ENCODE data around the gene HSCB. TPM values are rescaled to one million over a fixed set of nuclear protein-coding genes. Genes with fewer than 3 reads are reported as not detected.

HSCB gene
- total RNA-seq, 1 experiment from 2014 or later = 10.2 TPM

GRCh38 chr22:28714043-28714628, 27.7 kb upstream of the HSCB start:
- intact Hi-C loops (cut with micrococcal nuclease; ENCODE audit: unreplicated experiment) (no loop called here), in situ Hi-C loops (cut with HindIII; ENCODE audit: low pct_unique_long_range_greater_than_20kb, low sequenced_read_pairs) (no loop called here)
- Histone ChIP-seq H3K4me3 (ENCODE audit: low read depth in 2 of 2, low read length in 2 of 2) (no peak overlapping the region), H3K36me3 (ENCODE audit: control insufficient read depth, insufficient read depth, low read length) (peaks cover 2% of the 10 kb centered on the region; the same call in 1 of the 2 replicates), H3K9me3 (ENCODE audit: control insufficient read depth, insufficient read depth, low read depth, low read length) (no peaks in the 10 kb centered on the region), H3K27ac (ENCODE audit: low read length) (no peak overlapping the region), H3K4me1 (ENCODE audit: control insufficient read depth, insufficient read depth, low read length) (no peaks in the 10 kb centered on the region), H3K27me3 (ENCODE audit: control insufficient read depth, insufficient read depth, low read length) (no peaks in the 10 kb centered on the region)
- no peak for ATAC-seq
- no peak for TF ChIP-seq CTCF (IDR thresholded peaks at IDR 0.05)
- TF ChIP-seq SIN3A (IDR thresholded peaks at IDR 0.05; ENCODE audit: borderline replicate concordance, insufficient read depth, low read depth, low read length) = no peak
- TF ChIP-seq TCF7L2 (IDR thresholded peaks at IDR 0.05; ENCODE audit: low read depth, low read length) = no peak
- TF ChIP-seq POLR2AphosphoS5 (IDR thresholded peaks at IDR 0.05; ENCODE audit: low read depth, low read length) = no peak
- TF ChIP-seq REST (IDR thresholded peaks at IDR 0.05; ENCODE audit: insufficient read depth in 1 of 2, low read depth in 2 of 2, low read length in 1 of 2) = no peak
- CTCF ChIA-PET = no interaction called here
- DNase-seq (ENCODE audit: low read depth, low spot score) = no peak
- POLR2A ChIA-PET = no interaction called here
- no TSS peak for BruUV-seq (replicated peaks)

- ChIA-PET POLR2A (no interaction called here), CTCF (no interaction called here)
- H3K4me3 ChIP-seq (ENCODE audit: low read depth in 2 of 2, low read length in 2 of 2) = no peak overlapping the region
- intact Hi-C loops (cut with micrococcal nuclease; ENCODE audit: unreplicated experiment) (no loop called here), in situ Hi-C loops (cut with HindIII; ENCODE audit: low pct_unique_long_range_greater_than_20kb, low sequenced_read_pairs) (no loop called here)
- ATAC-seq = no peak
- TF ChIP-seq REST (IDR thresholded peaks at IDR 0.05; ENCODE audit: insufficient read depth in 1 of 2, low read depth in 2 of 2, low read length in 1 of 2) = no peak
- no peak for TF ChIP-seq TCF7L2 (IDR thresholded peaks at IDR 0.05; ENCODE audit: low read depth, low read length)
- TF ChIP-seq SIN3A (IDR thresholded peaks at IDR 0.05; ENCODE audit: borderline replicate concordance, insufficient read depth, low read depth, low read length) = no peak
- TF ChIP-seq POLR2AphosphoS5 (IDR thresholded peaks at IDR 0.05; ENCODE audit: low read depth, low read length) = no peak
- no peak for TF ChIP-seq CTCF (IDR thresholded peaks at IDR 0.05)
- H3K4me1 ChIP-seq (ENCODE audit: control insufficient read depth, insufficient read depth, low read length) = no peaks in the 10 kb centered on the region
- peaks cover 3% of the 10 kb centered on the region; the same call in 1 of the 2 replicates for H3K36me3 ChIP-seq (ENCODE audit: control insufficient read depth, insufficient read depth, low read length)
- no peaks in the 10 kb centered on the region for H3K9me3 ChIP-seq (ENCODE audit: control insufficient read depth, insufficient read depth, low read depth, low read length)
- H3K27me3 ChIP-seq (ENCODE audit: control insufficient read depth, insufficient read depth, low read length) = no peaks in the 10 kb centered on the region
- no peak for DNase-seq (ENCODE audit: low read depth, low spot score)
- no TSS peak for BruUV-seq (replicated peaks)
- no peak overlapping the region for H3K27ac ChIP-seq (ENCODE audit: low read length)
Measured at GRCh38 chr22:28715611-28716010, 26.2 kb upstream of the HSCB start.

Measured in Panc1 (cell line).